GM20000 (cell line): ENCODE measurements around the gene BBS9.

Experiments used
- DNase-seq: peaks from one replicate; pipeline ENCODE4 v3.0.0; 2012; ENCODE audit warnings: low spot score
- TF ChIP-seq, protein P1 (sequence below): IDR thresholded peaks from 2 replicates; pipeline ENCODE4 v1.5.1; 2012; ENCODE audit warnings: mild to moderate bottlenecking, control low read depth; ENCODE audit errors: extremely low read depth, missing control alignments

BBS9 gene

GRCh38 chr7:33529070-33529469, 399.7 kb downstream of the BBS9 start:
- no peak for DNase-seq
- TF ChIP-seq, protein P1, sequence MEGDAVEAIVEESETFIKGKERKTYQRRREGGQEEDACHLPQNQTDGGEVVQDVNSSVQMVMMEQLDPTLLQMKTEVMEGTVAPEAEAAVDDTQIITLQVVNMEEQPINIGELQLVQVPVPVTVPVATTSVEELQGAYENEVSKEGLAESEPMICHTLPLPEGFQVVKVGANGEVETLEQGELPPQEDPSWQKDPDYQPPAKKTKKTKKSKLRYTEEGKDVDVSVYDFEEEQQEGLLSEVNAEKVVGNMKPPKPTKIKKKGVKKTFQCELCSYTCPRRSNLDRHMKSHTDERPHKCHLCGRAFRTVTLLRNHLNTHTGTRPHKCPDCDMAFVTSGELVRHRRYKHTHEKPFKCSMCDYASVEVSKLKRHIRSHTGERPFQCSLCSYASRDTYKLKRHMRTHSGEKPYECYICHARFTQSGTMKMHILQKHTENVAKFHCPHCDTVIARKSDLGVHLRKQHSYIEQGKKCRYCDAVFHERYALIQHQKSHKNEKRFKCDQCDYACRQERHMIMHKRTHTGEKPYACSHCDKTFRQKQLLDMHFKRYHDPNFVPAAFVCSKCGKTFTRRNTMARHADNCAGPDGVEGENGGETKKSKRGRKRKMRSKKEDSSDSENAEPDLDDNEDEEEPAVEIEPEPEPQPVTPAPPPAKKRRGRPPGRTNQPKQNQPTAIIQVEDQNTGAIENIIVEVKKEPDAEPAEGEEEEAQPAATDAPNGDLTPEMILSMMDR = no peak

GRCh38 chr7:33530664-33531063, 401.3 kb downstream of the BBS9 start:
- TF ChIP-seq, protein P1 = no peak
- DNase-seq = no peak

DNA sequence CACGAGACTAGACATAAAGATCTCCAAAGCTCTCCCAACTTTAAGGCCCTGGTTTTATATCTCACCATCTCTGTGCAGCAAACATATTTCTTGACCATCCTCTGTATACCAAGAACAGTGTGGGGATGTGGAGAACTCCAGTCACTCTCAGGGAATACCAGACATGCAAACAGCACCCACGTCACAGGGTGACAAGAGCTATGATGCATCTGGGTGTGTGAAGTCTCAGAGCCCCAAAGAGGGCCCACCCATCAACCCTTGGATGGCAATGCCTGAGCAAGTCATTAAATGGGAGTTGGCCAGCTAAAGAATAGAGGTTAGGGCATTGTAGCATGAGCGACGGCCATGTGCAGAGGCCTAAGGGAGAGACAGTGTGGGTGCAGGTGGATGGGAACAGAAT, 402.5 kb downstream of the BBS9 start:
- TF ChIP-seq, protein P1 = no peak
- DNase-seq = no peak

DNA sequence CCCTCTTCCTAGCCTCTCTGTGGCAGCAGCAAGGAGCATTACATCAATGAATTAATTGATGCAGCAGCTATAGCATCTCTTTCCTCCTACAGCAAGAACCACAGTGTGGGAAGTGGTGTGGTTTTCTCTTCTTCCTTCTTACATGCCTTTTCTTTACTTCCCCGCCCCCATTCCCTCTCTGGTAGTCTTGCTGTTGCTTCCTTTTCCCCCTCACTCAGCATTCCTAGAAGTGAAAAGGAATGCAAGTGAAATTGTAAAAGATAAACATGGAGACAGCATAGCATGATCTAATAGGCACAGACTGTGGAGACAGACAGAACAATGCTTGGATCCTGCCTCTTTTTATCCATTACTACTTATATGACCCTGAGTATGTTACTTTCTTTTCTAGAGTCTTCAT, 405.5 kb downstream of the BBS9 start:
- no peak for DNase-seq
- TF ChIP-seq, protein P1 = no peak

- DNase-seq = no peak
- TF ChIP-seq, protein P1 = no peak
Measured at GRCh38 chr7:33535989-33536388, 406.6 kb downstream of the BBS9 start.

GRCh38 chr7:33536398-33537103, 407.2 kb downstream of the BBS9 start:
- TF ChIP-seq, protein P1 = no peak
- DNase-seq = no peak

- TF ChIP-seq, protein P1 = no peak
Measured at GRCh38 chr7:33537104-33537477, 407.7 kb downstream of the BBS9 start.

More at GRCh38 chr7:33537104-33537477, 407.7 kb downstream of the BBS9 start:
- no peak for DNase-seq
